PC-9 (cell line): Measurements from ENCODE around the gene PHF8. TPM values are rescaled to one million over a fixed set of nuclear protein-coding genes. Genes with fewer than 3 reads are reported as not detected.

Source experiments
- BruUV-seq: library from RNA; stranded (reverse); fragments of 400-500 nt; replicated peaks from 2 replicates; lab custom pipeline; 2021; lab: Mats Ljungman, UMichigan
- CTCF ChIA-PET: fragments of 300-600 bp; sonication (Branson Sonifier 250); formaldehyde crosslinking; loops from one replicate; lab custom pipeline; 2022; ENCODE audit warnings: antibody characterized with exemption; lab: Charles Lee
- POLR2A ChIA-PET: fragments of 300-600 bp; sonication (Branson Sonifier 250); formaldehyde crosslinking; loops from one replicate; lab custom pipeline; 2022; ENCODE audit warnings: antibody characterized with exemption; ENCODE audit not compliant: unreplicated experiment; lab: Charles Lee
- DNase-seq, 2 experiments: peaks; one replicate each; pipeline versions ENCODE4 v3.0.0 to v3.0.0-alpha.2; 2015 to 2022; ENCODE audit warnings: mixed read lengths in 1 of 2
- H2AFZ ChIP-seq: fragments of 200-600 bp; sonication (generic); 2 replicates; pipeline ENCODE4 v1.8.1; 2017; ENCODE audit warnings: antibody characterized with exemption
- H3F3A ChIP-seq: fragments of 200-600 bp; sonication (generic); 2 replicates; pipeline ENCODE4 v1.8.1; 2017; ENCODE audit warnings: antibody characterized with exemption, mild to moderate bottlenecking, low read depth; ENCODE audit not compliant: insufficient read depth
- H3K27ac ChIP-seq: fragments of 200-600 bp; sonication (generic); 2 replicates; pipeline ENCODE4 v1.6.1; 2016; ENCODE audit warnings: mixed run types
- H3K27me3 ChIP-seq: fragments of 200-600 bp; sonication (generic); 2 replicates; pipeline ENCODE4 v1.6.1; 2016; ENCODE audit warnings: low read depth, mixed run types; ENCODE audit not compliant: insufficient read depth
- H3K36me3 ChIP-seq: fragments of 200-600 bp; sonication (generic); 2 replicates; pipeline ENCODE4 v1.6.1; 2016; ENCODE audit warnings: low read depth, mixed run types
- H3K4me1 ChIP-seq: fragments of 200-600 bp; sonication (generic); replicated peaks from 2 replicates; pipeline ENCODE4 v1.6.1; 2016; ENCODE audit warnings: mixed run types; ENCODE audit not compliant: insufficient read depth
- H3K4me2 ChIP-seq: fragments of 200-600 bp; sonication (generic); 2 replicates; pipeline ENCODE4 v1.6.1; 2017; ENCODE audit warnings: mixed run types
- H3K4me3 ChIP-seq: fragments of 200-600 bp; sonication (generic); 2 replicates; pipeline ENCODE4 v1.6.1; 2016; ENCODE audit warnings: mixed run types
- H3K79me2 ChIP-seq: fragments of 200-600 bp; sonication (generic); 2 replicates; pipeline ENCODE4 v1.6.1; 2017; ENCODE audit warnings: low read depth, mixed run types
- H3K9me2 ChIP-seq: fragments of 200-600 bp; sonication (generic); 2 replicates; pipeline ENCODE4 v1.8.1; 2017; ENCODE audit warnings: mild to moderate bottlenecking; ENCODE audit not compliant: insufficient read depth
- H3K9me3 ChIP-seq: fragments of 200-600 bp; sonication (generic); 2 replicates; pipeline ENCODE4 v1.8.1; 2016; ENCODE audit warnings: low read depth; ENCODE audit not compliant: insufficient read depth
- H4K20me1 ChIP-seq: fragments of 200-600 bp; sonication (generic); 2 replicates; pipeline ENCODE4 v1.8.1; 2017; ENCODE audit not compliant: insufficient read depth
- EZH2 ChIP-seq: fragments of 200-600 bp; sonication (generic); IDR thresholded peaks from 2 replicates; pipeline ENCODE4 v1.8.0; 2017; ENCODE audit warnings: antibody characterized with exemption, low read depth
- intact Hi-C: fragments of 100-400 bp; cut with micrococcal nuclease; formaldehyde crosslinking; loops from one replicate; pipeline ENCODE4 v1.10.0; 2022; ENCODE audit not compliant: unreplicated experiment
- total RNA-seq: library from RNA; stranded (reverse); gene quantifications from 2 replicates; pipeline ENCODE4 v1.2.3, GENCODE V29; 2021
- TF ChIP-seq, protein P1 (sequence below): fragments of 200-600 bp; sonication (generic); conservative IDR thresholded peaks from 2 replicates; pipeline ENCODE4 v1.6.1; 2017; ENCODE audit warnings: mixed run types, antibody characterized with exemption, mild to moderate bottlenecking, moderate library complexity

The PHF8 gene
- total RNA-seq, 1 experiment from 2014 or later, result 40.0 TPM

GRCh38 chrX:54067766-54068165 lies 23.5 kb upstream of the PHF8 start:
- intact Hi-C loops, result no loop called here
- H3K9me2 ChIP-seq, result no peaks in the 10 kb centered on the region
- no TSS peak for BruUV-seq
- H3K36me3 ChIP-seq, result no peaks in the 10 kb centered on the region
- H3K27me3 ChIP-seq, result no peaks in the 10 kb centered on the region
- no peak overlapping the region for H3K27ac ChIP-seq
- no peak for DNase-seq
- ChIA-PET POLR2A (interaction anchor here (0.6 kb wide), 1 partner anchor 10 kb away, joined by 9 read pairs; no protein-coding TSS in a partner anchor), CTCF (no interaction called here)
- H3K4me2 ChIP-seq, result no peak overlapping the region
- TF ChIP-seq EZH2, result no peak
- TF ChIP-seq, protein P1, sequence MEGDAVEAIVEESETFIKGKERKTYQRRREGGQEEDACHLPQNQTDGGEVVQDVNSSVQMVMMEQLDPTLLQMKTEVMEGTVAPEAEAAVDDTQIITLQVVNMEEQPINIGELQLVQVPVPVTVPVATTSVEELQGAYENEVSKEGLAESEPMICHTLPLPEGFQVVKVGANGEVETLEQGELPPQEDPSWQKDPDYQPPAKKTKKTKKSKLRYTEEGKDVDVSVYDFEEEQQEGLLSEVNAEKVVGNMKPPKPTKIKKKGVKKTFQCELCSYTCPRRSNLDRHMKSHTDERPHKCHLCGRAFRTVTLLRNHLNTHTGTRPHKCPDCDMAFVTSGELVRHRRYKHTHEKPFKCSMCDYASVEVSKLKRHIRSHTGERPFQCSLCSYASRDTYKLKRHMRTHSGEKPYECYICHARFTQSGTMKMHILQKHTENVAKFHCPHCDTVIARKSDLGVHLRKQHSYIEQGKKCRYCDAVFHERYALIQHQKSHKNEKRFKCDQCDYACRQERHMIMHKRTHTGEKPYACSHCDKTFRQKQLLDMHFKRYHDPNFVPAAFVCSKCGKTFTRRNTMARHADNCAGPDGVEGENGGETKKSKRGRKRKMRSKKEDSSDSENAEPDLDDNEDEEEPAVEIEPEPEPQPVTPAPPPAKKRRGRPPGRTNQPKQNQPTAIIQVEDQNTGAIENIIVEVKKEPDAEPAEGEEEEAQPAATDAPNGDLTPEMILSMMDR, result no peak
- no peak overlapping the region for H2AFZ ChIP-seq
- no peaks in the 10 kb centered on the region for H3K9me3 ChIP-seq
- H3K79me2 ChIP-seq, result no peaks in the 10 kb centered on the region
- no peaks in the 10 kb centered on the region for H3F3A ChIP-seq
- no peaks in the 10 kb centered on the region for H3K4me1 ChIP-seq
- no peak overlapping the region for H3K4me3 ChIP-seq
- H4K20me1 ChIP-seq, result no peaks in the 10 kb centered on the region

DNA sequence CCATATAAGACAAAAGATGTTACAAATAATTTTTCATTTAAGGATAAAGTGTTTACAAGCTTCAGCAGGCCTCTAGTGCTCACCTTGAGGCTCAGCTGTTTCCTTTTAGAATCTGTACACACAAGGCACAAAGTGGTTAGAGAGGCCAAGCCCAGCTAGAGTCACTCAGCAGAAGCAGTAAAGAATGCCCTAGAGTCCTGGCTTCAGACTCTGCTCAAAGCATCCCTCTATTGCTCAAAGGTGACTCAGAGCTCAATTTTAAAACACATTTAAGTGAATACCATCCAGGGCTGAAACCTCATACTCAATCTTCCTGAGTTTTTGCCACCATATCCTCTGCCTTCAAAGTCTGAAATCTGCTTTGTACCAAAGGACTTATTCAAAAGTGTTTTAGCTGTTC lies 22.6 kb upstream of the PHF8 start:
- no peak overlapping the region for H3K4me2 ChIP-seq
- no peaks in the 10 kb centered on the region for H4K20me1 ChIP-seq
- H3F3A ChIP-seq, result no peaks in the 10 kb centered on the region
- H3K9me3 ChIP-seq, result no peaks in the 10 kb centered on the region
- ChIA-PET CTCF (no interaction called here), POLR2A (interaction anchor here (0.6 kb wide), 1 partner anchor 74 kb away, joined by 6 read pairs; no protein-coding TSS in a partner anchor)
- TF ChIP-seq, protein P1, result no peak
- TF ChIP-seq EZH2, result no peak
- no peak overlapping the region for H2AFZ ChIP-seq
- H3K4me3 ChIP-seq, result no peak overlapping the region
- no peak for DNase-seq
- H3K27ac ChIP-seq, result no peak overlapping the region
- no peaks in the 10 kb centered on the region for H3K27me3 ChIP-seq
- H3K4me1 ChIP-seq, result no peaks in the 10 kb centered on the region
- H3K36me3 ChIP-seq, result no peaks in the 10 kb centered on the region
- intact Hi-C loops, result no loop called here
- H3K9me2 ChIP-seq, result no peaks in the 10 kb centered on the region
- BruUV-seq, result no TSS peak
- no peaks in the 10 kb centered on the region for H3K79me2 ChIP-seq

- intact Hi-C loops, result no loop called here
- TF ChIP-seq, protein P1, result no peak
- TF ChIP-seq EZH2, result no peak
- Histone ChIP-seq H3K9me3 (no peaks in the 10 kb centered on the region), H3K36me3 (no peaks in the 10 kb centered on the region), H2AFZ (no peak overlapping the region), H3K27ac (no peak overlapping the region), H3F3A (no peaks in the 10 kb centered on the region), H3K9me2 (no peaks in the 10 kb centered on the region), H3K4me2 (no peak overlapping the region), H3K79me2 (no peaks in the 10 kb centered on the region), H3K27me3 (no peaks in the 10 kb centered on the region), H3K4me3 (no peak overlapping the region), H4K20me1 (no peaks in the 10 kb centered on the region), H3K4me1 (no peaks in the 10 kb centered on the region)
- DNase-seq, result no peak
- ChIA-PET POLR2A (no interaction called here), CTCF (no interaction called here)
- no TSS peak for BruUV-seq
These were observed 20.3 kb upstream of the PHF8 start for GRCh38 chrX:54064564-54064963.
